Stimulated activated CD8-positive, alpha-beta memory T cell treated with anti-CD3 and anti-CD28 coated beads, Interleukin-7, amount 100 ng/mL, for 4 hours (primary cell): ENCODE measurements around the gene DAPL1.

ENCODE experiments used
- DNase-seq, 2 donors: peaks; one replicate each; pipeline ENCODE4 v3.0.0-alpha.2; 2020; ENCODE audit warnings: low read depth in 2 of 2

The DAPL1 gene

DNA sequence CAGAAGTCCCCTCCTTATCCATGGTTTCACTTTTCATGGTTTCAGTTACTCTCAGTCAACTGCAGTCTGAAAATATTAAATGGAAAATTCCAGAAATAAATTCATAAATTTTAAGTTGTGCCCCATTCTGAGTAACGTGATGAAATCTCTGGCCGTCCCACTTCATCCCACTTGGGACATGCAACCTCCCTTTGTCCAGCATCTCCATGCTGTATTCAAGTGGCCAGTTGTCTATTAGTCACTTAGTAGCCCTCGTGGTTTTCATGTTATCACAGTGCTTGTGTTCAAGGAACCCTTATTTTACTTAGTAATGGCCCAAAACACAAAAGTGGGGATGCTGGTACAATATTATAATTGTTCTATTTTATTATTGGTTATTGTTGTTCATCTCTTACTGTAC lies 18.0 kb upstream of the DAPL1 start:
- DNase-seq, result no peak

DNA sequence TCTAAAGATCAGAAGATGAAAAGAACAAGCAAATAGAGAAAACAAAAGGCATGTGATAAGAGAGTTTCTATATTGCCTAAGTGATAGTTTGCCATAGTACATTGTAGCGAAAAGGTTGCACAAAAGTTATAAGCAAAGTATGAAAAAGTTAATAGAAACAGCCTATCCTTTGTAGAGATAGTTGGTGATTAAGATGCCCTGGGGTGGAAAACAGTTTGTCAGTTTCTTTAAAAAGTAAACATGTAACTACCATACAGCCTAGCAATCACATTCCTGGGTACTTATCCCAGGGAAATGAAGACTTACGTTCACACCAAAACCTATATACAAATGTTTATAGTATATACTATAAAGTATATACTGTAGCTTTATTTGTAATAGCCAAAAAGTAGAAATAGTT lies 16.9 kb upstream of the DAPL1 start:
- no peak for DNase-seq

DNA sequence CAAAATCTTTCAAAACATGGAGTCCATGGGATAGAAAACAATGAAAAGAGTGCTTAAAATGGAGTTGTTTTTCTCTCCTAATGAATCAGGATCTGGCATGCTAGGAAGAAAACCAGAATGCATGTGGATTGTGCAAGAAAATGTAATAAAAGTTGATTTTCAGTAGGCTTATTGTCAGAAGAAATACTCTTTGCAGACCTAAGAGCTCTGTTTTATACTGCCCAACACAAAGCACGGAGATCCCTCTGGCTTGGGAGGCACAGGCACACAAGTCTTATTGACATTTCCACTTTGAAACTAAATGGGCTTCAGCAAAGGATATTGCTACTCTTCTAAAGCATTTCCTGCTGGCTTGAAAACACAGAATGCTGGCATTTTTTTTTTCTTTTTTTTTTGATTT lies 15.5 kb upstream of the DAPL1 start:
- DNase-seq, result no peak

DNA sequence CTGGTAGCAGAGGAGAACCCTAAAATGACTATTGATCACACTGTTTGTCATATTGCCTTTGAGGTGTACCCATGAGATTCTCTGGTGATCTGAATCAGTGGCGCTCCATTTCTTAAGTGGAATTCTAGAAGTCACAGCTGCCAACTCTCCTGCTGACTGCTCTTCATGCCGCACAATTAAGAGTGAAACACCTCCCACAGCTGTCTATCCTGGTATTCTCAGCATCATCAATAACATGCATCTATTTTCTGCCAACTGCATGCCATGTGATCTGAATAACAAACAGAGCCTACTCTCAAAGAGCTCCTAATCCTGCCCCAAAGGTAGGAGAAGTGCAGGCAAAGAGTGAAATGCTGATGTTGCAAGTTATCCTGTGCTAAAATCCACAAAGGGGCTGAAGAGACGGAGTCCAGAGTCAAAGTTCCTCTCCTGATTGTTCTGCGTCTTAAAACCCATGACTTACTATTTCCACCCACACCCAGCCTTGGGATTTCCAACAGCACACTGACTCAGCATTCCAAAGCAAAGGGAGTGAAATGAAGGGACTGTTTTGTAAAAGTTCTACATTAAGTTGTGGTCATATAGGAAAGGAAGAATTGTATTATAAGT lies 13.7 kb upstream of the DAPL1 start:
- no peak for DNase-seq

DNA sequence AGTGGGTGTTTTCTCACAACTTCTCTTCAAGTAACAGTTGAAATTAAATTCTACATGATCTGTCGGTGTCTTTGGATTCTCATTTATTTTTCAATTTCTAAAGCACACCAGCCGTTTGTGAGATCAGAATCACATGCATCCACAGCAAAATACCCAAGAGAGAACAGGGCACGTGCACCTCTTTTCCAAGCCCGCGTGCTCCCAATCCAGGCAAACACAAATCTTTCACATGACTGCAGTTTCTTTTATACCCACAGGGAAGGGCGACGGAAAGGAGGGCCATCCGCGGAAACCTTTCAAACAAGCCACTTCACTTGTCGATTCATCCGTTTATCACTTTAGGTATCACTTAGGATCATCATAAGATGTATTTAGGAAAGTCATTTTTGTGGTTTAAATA lies 13.0 kb upstream of the DAPL1 start:
- DNase-seq, result no peak

DNA sequence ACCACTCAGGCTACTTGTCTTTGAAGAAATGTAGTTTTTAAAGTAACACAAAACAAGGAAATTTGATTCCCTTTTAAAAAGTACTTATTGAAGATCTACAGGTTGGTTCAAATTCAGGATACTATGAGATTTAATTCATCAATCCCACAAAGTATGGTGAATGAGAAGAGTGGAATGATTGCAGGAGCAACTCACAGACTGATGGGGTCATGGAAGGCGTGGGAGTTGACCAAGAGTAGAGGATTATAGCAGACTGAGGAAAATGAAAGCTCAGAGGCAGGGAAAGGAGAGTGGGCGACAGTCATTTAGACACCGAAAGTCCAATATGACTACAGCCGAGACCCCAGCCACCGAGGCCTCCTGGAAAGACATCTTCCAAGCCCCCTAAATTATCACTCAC lies 12.5 kb upstream of the DAPL1 start:
- no peak for DNase-seq

DNA sequence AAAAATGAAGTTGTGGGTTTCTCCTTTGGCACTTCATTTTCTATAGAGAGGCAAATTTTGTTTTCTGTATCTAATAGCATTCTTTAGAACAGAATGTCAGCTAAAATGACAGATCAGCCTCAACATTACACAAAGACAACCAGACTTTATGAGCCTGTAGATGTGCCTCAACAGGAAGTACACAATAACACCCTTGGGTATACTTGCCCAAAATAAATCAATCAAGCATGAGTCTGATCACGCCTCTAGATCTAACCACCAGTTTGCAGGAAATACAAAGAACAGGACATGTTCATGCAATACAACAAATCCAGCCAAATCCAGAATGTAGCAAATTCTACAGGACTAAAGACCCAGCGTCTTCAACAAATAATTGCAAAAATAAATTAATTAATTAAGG lies 11.2 kb upstream of the DAPL1 start:
- DNase-seq, result no peak

DNA sequence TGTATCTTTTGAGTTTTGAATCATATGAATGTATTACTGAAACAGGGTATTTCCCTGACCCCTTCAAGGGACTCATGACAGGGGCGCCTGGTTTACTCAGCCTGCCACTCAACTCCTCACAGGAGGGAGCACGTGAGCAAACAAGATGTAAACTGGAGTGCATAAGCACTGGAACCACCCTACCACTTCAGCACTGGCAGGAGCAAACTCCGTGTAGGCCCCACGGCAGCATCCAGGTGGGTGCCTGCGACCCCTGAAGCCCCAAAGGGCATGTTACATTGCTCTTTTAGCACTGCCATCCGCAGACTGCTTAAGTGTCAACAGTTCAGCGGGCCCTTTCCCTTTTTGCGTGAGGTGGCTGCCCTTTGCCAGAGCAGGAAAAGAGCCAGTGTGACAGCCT lies 8.2 kb upstream of the DAPL1 start:
- no peak for DNase-seq

DNA sequence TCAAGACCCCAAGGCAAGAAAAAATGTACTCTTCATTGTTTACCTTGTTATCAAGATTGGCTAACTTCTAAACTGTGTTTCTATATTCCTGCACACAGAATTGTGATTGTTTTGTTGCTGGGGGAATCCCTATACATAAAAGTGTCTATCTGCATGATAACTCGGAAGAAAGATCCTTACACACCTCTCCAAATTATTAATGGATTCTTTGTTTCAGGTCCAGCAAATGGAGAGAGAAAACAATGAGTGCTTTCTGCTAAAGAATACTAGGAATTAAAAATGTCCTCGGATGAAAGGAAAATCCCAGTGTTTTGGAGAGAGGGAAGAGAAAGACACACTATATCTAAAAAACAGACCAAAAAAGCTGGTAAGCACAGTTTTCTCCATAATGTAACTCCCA lies 6.2 kb upstream of the DAPL1 start:
- DNase-seq, result no peak

DNA sequence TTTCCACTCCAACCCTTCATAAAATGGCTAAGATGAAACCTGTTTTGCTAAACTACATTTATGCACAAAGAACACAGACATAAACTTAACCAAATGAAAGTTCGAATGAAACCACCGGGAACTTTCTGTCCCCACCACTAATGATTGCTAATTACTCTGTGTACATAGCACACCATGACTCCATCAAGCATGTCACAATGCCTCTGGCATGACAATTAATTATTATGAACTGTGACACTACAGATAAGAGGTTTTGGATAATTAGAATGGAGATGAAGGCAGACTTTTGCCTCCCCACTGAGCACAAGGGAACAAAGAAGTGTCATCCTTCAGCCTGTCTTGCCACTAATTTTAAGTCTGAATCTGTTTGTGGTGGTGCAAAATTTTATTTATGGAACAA lies 1.5 kb downstream of the DAPL1 start:
- DNase-seq, result no peak

DNA sequence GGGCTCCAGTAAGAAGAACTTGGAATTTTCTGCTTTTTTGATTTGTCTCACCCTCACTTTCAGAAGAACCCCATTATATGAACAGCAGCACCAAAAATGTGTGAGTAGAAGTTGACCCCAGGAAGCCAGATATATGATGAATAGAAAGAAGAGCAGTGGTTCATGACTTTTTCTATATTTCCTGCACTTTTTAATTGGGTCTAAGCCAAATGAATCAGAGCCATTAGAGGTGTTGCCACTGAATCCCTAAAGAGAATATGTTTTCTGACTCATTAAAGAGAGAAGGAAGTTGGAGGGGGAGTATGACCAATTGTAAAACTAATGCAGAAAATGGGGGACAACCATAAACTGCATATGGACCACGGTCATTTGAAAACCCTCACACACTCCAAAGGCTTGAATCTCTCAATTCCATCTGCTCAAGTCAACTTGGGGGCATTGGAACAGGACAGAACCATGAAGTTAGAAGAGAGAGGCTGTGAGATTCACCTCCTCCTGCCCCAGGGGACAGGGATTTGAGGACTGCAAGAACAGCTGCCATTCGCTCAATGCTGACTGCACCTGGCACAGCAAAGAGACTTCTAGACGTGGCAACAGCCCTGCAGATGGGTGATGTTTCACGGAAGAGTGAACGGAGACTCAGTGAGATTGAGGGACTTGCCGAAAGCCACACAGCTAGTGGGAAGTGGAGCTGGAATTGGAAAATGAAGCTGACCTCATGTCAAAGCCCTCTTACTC lies 3.0 kb downstream of the DAPL1 start:
- no peak for DNase-seq

DNA sequence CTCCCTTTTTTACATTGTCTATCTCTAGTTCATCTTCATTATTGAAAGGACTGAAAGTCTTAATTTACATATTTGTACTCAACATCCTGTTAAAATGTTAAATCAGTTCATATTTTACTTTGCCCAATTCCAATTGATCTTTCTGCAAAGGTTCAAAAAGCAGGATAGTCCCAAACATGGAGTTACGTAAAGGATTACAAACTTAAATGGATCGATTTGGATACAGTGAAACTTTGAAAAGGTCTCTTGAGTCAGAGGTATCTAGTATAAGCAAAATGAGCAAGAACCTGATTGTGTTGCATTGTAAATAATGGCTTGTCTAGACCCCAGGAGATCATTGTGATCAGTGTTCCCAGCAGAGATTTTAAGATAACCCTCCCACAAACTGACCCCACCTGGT lies 4.1 kb downstream of the DAPL1 start:
- DNase-seq, result no peak

DNA sequence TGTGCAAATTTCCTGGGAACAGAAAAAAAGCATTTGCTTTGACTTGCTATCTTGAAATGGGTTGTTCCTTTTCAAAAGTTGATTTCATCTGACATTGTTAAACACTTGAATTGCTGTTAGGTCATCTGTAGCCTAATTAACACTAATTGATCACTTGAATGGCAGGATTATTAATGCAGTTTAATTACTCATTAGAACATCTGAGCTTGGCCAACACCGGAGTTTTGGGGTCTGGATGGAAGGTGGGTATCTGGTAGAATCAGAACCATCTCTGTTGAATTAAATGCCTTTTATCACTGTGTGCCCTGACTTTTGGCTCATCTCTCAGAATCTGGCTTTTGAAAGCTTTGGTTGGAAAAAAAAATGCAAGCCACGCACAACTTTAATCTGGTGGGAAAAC lies 8.4 kb downstream of the DAPL1 start:
- DNase-seq, result no peak

DNA sequence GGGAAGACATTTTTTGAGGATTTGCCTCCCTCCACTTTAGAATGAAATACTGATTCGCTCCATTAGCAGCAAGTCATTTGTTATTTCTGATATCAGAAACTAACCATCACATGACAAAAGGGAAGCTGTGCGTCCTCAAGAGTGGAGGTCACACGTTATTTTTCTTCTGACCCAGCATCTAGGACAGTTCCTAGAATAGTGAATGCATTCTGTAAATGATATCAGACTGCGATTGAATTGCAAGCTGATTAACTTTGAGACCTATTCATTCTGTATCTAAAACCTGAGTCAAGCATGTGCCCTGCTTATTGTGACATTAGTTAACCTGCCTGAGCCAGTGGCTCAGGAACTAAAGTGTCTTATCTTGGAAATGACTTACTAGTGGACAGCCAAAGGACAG lies 10.1 kb downstream of the DAPL1 start:
- DNase-seq, result no peak

DNA sequence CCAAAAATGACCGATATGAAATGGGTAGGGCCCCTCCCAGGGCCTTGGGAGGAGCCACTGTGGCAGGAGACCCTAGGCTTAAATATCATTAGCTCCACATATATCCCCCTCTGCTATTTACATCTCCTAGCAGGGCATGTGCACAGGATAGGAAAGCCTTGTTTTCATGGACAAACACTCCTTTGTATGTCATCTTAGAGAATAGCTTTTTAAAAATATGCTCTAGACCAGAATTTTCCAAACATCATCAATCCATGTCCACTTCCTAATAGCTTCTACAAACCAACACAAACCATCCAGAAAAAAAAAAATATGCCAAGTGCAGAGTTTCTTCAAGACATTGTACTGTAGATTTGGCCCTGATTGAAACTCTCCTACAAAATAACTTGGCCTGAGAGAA lies 10.8 kb downstream of the DAPL1 start:
- no peak for DNase-seq

DNA sequence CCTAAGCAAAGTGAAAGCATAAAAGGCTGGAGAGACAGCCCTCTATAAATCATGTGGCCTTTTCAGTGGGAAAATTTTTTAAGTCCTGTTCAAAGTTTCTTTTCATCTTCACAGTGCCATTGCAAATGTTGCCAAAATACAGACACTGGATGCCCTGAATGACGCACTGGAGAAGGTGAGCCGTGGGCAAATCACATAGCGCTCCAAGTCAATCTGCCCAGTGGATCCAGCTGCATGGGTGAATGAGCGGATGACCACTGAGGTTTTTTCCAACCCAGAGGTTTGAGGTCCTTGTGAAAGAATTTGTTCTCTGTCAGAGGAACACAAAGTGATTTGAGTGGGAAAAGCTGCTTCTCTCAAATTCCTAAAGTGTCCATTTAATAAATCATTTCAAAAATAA lies 11.8 kb downstream of the DAPL1 start:
- no peak for DNase-seq

DNA sequence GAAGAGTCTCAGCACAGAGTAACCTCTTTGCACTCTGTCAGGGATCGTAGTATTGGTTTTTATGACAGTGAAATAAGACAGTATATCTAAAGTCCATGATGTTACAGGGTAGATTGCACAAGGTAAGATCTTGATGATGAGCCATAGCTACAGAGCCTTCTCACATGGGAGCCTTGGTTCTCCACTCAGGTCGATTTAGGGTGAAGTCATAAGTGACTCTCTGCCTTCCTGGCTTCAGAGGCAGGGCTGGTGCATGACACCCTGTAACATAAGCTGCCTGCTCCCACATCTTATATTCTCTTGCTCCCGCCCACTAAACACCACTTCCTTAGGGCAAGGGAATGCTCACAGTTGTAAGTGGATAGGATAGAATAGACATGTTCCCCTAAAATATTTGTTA lies 13.3 kb downstream of the DAPL1 start:
- DNase-seq, result no peak

DNA sequence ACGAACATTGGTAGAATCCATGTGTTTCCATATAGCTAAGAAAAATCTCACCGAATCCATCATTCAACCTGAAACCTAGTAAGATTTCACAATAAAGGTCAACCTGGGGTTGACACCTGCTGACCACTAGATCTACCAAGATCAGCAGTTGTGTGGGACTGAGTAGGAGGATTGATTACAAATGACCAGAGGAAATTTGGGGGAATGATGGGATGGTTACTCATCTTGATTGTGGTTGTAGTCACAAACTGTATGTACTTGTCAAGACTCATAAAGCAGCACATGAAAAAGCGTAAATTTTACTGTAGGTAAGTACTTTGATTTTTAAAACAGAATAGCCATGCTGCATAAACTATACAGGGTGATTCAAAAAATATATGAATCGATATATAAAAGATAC lies 14.7 kb downstream of the DAPL1 start:
- DNase-seq, result no peak

DNA sequence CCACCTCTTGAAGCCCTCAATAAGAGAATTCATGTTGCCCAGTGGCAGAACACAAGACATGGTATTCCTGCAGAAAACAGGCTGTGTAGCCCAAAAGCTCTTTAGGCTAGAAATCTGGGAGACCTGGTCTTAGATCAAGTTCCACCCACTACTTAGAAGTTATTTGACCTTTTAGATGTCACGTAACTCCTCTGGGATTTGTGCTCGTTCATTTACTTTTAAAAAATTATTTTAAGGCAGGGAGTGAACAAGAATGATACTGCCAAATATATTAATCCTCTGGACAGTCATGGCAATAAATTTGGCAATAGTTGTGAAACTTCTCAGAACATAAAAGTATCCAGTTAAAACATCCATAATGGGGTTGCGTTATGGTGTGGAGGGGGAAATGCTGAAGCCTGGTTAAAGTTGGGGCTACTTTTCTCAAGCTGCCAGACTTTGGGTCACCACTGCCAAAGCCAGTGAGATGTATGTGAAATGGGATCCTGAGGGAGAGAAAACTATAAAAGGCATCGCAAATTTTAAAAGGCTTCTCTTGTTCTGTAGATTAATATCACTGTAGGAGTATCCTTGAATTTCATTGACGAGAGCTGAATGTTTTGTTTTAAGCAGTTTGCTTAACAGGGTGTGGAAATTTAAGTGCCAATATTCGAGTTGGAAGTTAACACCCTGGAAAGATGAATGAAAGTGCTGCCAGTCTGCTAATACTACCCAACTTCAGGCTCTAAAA lies 15.8 kb downstream of the DAPL1 start:
- no peak for DNase-seq

DNA sequence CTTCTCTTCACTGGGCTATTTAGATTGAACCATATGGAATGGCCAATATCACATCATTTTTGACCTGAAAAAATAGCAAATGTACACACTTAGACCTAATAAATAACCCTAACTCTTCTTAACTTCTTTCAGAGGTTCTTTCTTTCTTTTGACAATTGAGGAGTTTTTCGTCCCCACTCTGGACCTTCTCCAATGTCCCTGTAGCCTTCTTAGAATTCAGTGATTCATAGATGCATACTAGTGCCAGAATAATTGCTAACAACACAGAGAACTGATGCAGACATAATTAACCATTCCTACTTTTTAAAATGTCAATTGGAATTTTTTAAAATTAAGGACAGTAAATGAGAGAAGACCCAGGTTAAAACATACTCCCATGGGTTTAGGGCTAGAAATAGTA lies 20.0 kb downstream of the DAPL1 start:
- DNase-seq, result no peak

DNA sequence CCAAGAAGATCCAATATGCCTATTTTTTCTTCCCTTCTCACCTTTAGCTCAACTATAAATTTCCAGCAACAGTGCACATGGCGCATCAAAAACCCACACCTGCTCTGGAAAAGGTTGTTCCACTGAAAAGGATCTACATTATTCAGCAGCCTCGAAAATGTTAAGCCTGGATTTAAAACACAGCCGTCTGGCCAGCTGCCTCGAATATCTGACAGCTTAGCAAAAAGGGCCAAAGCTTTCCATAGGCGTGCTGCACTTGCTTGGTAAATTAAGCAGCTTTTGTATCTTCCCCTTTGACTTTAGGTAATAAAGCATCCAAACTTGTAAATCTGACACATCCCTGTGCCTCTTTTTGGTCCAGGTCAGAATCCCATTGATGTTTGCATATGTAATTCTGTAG lies 20.5 kb downstream of the DAPL1 start:
- no peak for DNase-seq

DNA sequence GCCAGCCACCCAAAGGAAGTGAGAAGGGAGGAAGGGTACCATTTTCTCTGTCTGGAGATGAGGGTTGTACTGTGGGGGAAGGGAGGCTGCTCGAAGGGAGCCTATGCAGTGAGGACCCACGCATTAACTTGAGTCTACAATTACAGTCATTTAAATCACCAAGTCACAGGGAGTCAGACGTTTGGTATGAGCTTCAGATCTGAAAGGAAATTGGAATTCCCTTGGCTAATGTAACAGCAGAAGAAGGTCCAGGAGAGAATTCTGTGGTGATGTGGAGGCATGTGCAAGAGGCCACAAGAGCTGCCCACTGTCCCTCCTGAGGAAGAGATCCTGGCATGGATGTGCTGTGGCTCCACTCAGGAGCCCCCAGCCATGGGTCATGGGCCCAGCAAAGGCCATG lies 22.5 kb downstream of the DAPL1 start:
- no peak for DNase-seq

DNA sequence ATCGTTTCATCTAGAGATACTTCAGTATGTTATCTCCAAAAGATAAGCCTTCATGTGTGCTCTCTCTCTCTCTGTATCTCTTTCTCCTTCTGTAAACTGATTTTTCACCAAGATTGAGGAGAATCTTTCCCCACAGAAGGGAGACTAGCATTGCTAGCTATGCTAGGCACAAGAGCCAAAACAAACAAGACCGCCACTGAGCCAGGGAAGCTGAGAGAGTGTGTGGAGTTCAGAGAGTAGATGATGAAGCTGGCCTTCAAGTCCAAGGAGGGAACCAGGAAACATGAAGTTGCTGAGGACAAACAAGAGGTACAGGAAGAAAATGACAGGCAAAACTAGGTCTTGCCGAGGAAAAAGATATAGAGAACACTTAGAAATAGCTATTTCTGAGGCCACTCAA lies 23.4 kb downstream of the DAPL1 start:
- no peak for DNase-seq
